Measurements from ENCODE around the gene GTPBP8. TPM values are rescaled to one million over a fixed set of nuclear protein-coding genes. Genes with fewer than 3 reads are reported as not detected.

GTPBP8 gene
- total RNA-seq, 1 donor from 2014 or later, result 32.9 TPM

DNA sequence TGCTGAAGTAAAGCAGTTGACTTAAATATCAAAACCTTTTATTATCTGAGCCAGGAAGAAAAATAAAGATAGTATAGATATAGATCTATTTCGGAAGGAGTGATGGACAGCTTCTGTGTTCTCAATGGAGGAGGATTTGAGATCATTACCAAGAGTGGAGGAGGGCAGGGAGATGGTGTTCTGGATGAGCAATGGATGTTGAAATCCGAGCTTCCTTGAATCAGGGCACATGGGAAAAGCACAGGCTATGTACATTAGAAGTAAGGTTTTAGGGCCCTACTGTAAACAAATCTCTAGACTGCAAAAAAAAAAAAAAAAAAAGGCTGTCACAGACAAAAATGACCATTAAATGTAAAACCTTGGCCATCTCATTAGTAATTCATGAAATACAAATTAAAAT lies 43.2 kb downstream of the GTPBP8 start:
- Histone ChIP-seq H4K20me1 (ENCODE audit: low read depth) (no peaks in the 10 kb centered on the region), H2AFZ (replicated peaks) (no peak overlapping the region), H3K4me1 (no peaks in the 10 kb centered on the region), H3K4me2 (no peak overlapping the region), H3F3A (ENCODE audit: low read depth) (peaks cover 4% of the 10 kb centered on the region), H3K9ac (no peak overlapping the region), H3K9me3 (ENCODE audit: low read depth) (no peaks in the 10 kb centered on the region), H3K79me2 (ENCODE audit: low read depth) (no peaks in the 10 kb centered on the region), H3K4me3 (no peak overlapping the region), H3K27ac (no peak overlapping the region), H3K27me3 (no peaks in the 10 kb centered on the region), H3K36me3 (no peaks in the 10 kb centered on the region)
- Mint-ChIP-seq H3K36me3 (no peaks in the 10 kb centered on the region), H3K9me3 (no peaks in the 10 kb centered on the region), H3K27ac (no peak overlapping the region), H3K27me3 (ENCODE audit: insufficient read depth, low read depth) (peaks cover 3% of the 10 kb centered on the region), H3K4me1 (peaks cover 2% of the 10 kb centered on the region), H3K4me3 (no peak overlapping the region)
- TF ChIP-seq EZH2 (IDR thresholded peaks at IDR 0.05) (no peak), CTCF (IDR thresholded peaks at IDR 0.05) (no peak), EZH2phosphoT487 (IDR thresholded peaks at IDR 0.05) (no peak)
- no peak for DNase-seq (ENCODE audit: low spot score)

- H3K27me3 ChIP-seq, result no peaks in the 10 kb centered on the region
- Mint-ChIP-seq H3K27ac (no peak overlapping the region), H3K4me1 (peaks cover 4% of the 10 kb centered on the region), H3K9me3 (no peaks in the 10 kb centered on the region), H3K27me3 (ENCODE audit: insufficient read depth, low read depth) (peaks cover 3% of the 10 kb centered on the region), H3K36me3 (no peaks in the 10 kb centered on the region), H3K4me3 (no peak overlapping the region)
- H3K4me3 ChIP-seq, result no peak overlapping the region
- no peak overlapping the region for H3K27ac ChIP-seq
- no peak overlapping the region for H3K9ac ChIP-seq
- no peaks in the 10 kb centered on the region for H3K4me1 ChIP-seq
- H2AFZ ChIP-seq (replicated peaks), result no peak overlapping the region
- TF ChIP-seq CTCF (IDR thresholded peaks at IDR 0.05) (peak; percentile 86), EZH2 (IDR thresholded peaks at IDR 0.05) (no peak), EZH2phosphoT487 (IDR thresholded peaks at IDR 0.05) (no peak)
- no peaks in the 10 kb centered on the region for H4K20me1 ChIP-seq (ENCODE audit: low read depth)
- no peak overlapping the region for H3K4me2 ChIP-seq
- H3F3A ChIP-seq (ENCODE audit: low read depth), result peaks cover 4% of the 10 kb centered on the region
- H3K9me3 ChIP-seq (ENCODE audit: low read depth), result no peaks in the 10 kb centered on the region
- H3K79me2 ChIP-seq (ENCODE audit: low read depth), result no peaks in the 10 kb centered on the region
- peak; percentile 77 for DNase-seq (ENCODE audit: low spot score)
- H3K36me3 ChIP-seq, result no peaks in the 10 kb centered on the region
Observed at GRCh38 chr3:113035387-113035982, 44.7 kb downstream of the GTPBP8 start.

GRCh38 chr3:113038328-113038727 lies 47.5 kb downstream of the GTPBP8 start:
- no peak overlapping the region for H3K27ac ChIP-seq
- H3K9ac ChIP-seq, result no peak overlapping the region
- H3K4me3 Mint-ChIP-seq, result no peak overlapping the region
- H3K79me2 ChIP-seq (ENCODE audit: low read depth), result no peaks in the 10 kb centered on the region
- H3K36me3 Mint-ChIP-seq, result no peaks in the 10 kb centered on the region
- H3K36me3 ChIP-seq, result no peaks in the 10 kb centered on the region
- H3K4me2 ChIP-seq, result no peak overlapping the region
- no peaks in the 10 kb centered on the region for H3K27me3 ChIP-seq
- H3K4me3 ChIP-seq, result no peak overlapping the region
- no peaks in the 10 kb centered on the region for H3K9me3 Mint-ChIP-seq
- no peak for DNase-seq (ENCODE audit: low spot score)
- H3F3A ChIP-seq (ENCODE audit: low read depth), result peaks cover 4% of the 10 kb centered on the region
- H2AFZ ChIP-seq (replicated peaks), result no peak overlapping the region
- H3K4me1 ChIP-seq, result no peaks in the 10 kb centered on the region
- no peaks in the 10 kb centered on the region for H3K9me3 ChIP-seq (ENCODE audit: low read depth)
- peaks cover 2% of the 10 kb centered on the region for H3K4me1 Mint-ChIP-seq
- no peak overlapping the region for H3K27ac Mint-ChIP-seq
- peaks cover 3% of the 10 kb centered on the region for H3K27me3 Mint-ChIP-seq (ENCODE audit: insufficient read depth, low read depth)
- no peaks in the 10 kb centered on the region for H4K20me1 ChIP-seq (ENCODE audit: low read depth)
- TF ChIP-seq CTCF (IDR thresholded peaks at IDR 0.05), result no peak
- no peak for TF ChIP-seq EZH2phosphoT487 (IDR thresholded peaks at IDR 0.05)
- no peak for TF ChIP-seq EZH2 (IDR thresholded peaks at IDR 0.05)
